HepG2 (cell line): ENCODE data around the gene CFAP61. TPM values are rescaled to one million over a fixed set of nuclear protein-coding genes. Genes with fewer than 3 reads are reported as not detected.

Experiments
- ATRX ChIP-seq: sonication (generic); formaldehyde crosslinking; IDR thresholded peaks from 2 replicates; pipeline ENCODE4 v1.4.0; 2020; ENCODE audit warnings: missing genetic modification reagents, borderline replicate concordance
- EED ChIP-seq: sonication (generic); formaldehyde crosslinking; IDR thresholded peaks from 2 replicates; pipeline ENCODE4 v1.5.0; 2020; ENCODE audit warnings: mild to moderate bottlenecking, missing genetic modification reagents
- ELF1 ChIP-seq: sonication (generic); formaldehyde crosslinking; IDR thresholded peaks from 2 replicates; pipeline ENCODE4 v1.4.0; 2020; ENCODE audit warnings: missing genetic modification reagents
- GMEB2 ChIP-seq: IDR thresholded peaks from 2 replicates; pipeline ENCODE4 v1.6.1; 2016; ENCODE audit warnings: missing biosample characterization, missing genetic modification reagents, low read depth
- POLR2G ChIP-seq: fragments of 200-400 bp; formaldehyde crosslinking; IDR thresholded peaks from 2 replicates; pipeline ENCODE4 v1.6.1; 2018; ENCODE audit warnings: mild to moderate bottlenecking, low read depth, low read length, moderate library complexity
- RCOR2 ChIP-seq: IDR thresholded peaks from 2 replicates; pipeline ENCODE4 v1.6.1; 2016; ENCODE audit warnings: missing biosample characterization, missing genetic modification reagents
- ZBTB38 ChIP-seq: sonication (generic); formaldehyde crosslinking; IDR thresholded peaks from 2 replicates; pipeline ENCODE4 v1.5.1; 2020; ENCODE audit warnings: mild to moderate bottlenecking, missing genetic modification reagents
- ZNF232 ChIP-seq: sonication (generic); formaldehyde crosslinking; IDR thresholded peaks from 2 replicates; pipeline ENCODE4 v1.4.0; 2020; ENCODE audit warnings: missing genetic modification reagents, borderline replicate concordance
- ZNF407 ChIP-seq: sonication (generic); formaldehyde crosslinking; IDR thresholded peaks from one replicate; pipeline ENCODE4 v1.5.1; 2020; ENCODE audit warnings: mild to moderate bottlenecking, missing genetic modification reagents; ENCODE audit errors: not compliant biosample characterization
- ZNF644 ChIP-seq: IDR thresholded peaks from 2 replicates; pipeline ENCODE4 v1.6.1; 2016; ENCODE audit warnings: low read depth
- polyA plus RNA-seq, 8 experiments: library from polyadenylated mRNA; depleted of rRNA in 3 of 8; stranded (reverse) in 7 of 8; unstranded in 1 of 8; fragments of >200 nt; fragmentation: Illumina TruSeq in 4 of 8; extraction: Trizol in 4 of 8; gene quantifications; 2 replicates each; pipeline versions ENCODE4 v1.2.1 to v1.2.3, GENCODE V29; 2011 to 2016; ENCODE audit warnings: low read depth in 4 of 8, missing spikeins in 1 of 8, mixed read lengths in 1 of 8; ENCODE audit not compliant: insufficient read depth in 1 of 8
- total RNA-seq, 5 experiments: library from RNA; depleted of rRNA; stranded (reverse); fragments of >200 nt; fragmentation: Illumina TruSeq; extraction: Trizol; gene quantifications; 2 replicates each; pipeline ENCODE4 v1.2.3, GENCODE V29; 2016; ENCODE audit warnings: low read depth in 1 of 5
- TF ChIP-seq, protein P1 (sequence below): sonication (generic); formaldehyde crosslinking; IDR thresholded peaks from 2 replicates; pipeline ENCODE4 v1.4.0; 2020; ENCODE audit warnings: low read depth, mild to moderate bottlenecking, missing genetic modification reagents
- TF ChIP-seq, protein P2 (sequence below): sonication (generic); formaldehyde crosslinking; IDR thresholded peaks from 2 replicates; pipeline ENCODE4 v1.9.0; 2022; ENCODE audit warnings: missing genetic modification reagents, mild to moderate bottlenecking, borderline replicate concordance
- TF ChIP-seq, protein P3 (sequence below): sonication (generic); formaldehyde crosslinking; IDR thresholded peaks from 2 replicates; pipeline ENCODE4 v1.4.0; 2020; ENCODE audit warnings: missing genetic modification reagents

Gene CFAP61
- total and polyA plus RNA-seq, 2 of the 13 experiments (the other 11 are each of a cell fraction or from before 2014, with no cell fraction given): 0.27 TPM; not detected in 1

DNA sequence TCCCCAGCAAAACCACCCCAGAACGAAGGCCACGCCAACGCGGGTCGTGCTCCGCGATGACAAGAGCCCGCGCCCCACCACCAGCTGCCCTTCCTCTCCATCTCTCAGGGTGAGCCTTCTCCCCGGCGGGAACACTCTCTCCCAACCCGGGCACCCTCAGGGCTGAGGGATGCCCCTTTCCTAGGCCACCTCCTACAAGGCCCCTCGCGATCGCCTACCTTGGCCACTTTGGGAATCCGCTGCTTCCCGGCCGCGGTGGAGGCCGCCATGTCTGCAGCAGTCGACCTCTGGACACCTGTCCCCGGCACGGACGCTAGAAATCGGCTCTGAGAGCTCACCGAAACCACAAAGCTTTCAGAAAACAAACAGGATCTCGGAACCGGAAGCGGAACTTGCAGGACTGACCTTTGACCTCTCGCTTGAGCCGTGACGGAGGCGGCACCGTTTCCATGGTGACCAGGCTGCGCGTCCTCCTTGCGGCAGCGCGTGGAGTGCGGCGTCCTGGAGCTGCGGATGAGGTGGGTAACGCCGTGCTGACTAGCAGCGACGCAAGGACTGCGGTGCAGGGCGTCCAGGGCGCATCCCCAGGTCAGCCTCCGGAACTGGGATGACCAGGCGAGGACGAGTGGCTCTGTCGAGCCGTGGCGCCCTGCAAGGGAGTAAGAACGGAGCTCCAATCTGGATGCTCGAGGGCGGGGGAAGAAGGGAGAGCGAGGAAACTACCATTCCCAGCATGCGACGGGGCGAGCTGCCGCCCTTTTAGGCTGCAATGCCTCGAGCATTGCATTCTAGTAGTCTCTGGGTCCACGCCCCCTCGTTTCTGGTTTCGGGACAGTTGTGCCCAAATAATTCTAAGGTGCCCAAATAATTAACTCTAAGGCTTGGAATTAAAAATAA, at the start of gene CFAP61, which contains the start of gene CRNKL1 (continued):
- TF ChIP-seq, protein P1, sequence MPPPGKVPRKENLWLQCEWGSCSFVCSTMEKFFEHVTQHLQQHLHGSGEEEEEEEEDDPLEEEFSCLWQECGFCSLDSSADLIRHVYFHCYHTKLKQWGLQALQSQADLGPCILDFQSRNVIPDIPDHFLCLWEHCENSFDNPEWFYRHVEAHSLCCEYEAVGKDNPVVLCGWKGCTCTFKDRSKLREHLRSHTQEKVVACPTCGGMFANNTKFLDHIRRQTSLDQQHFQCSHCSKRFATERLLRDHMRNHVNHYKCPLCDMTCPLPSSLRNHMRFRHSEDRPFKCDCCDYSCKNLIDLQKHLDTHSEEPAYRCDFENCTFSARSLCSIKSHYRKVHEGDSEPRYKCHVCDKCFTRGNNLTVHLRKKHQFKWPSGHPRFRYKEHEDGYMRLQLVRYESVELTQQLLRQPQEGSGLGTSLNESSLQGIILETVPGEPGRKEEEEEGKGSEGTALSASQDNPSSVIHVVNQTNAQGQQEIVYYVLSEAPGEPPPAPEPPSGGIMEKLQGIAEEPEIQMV (CRISPR knock-in tag): peak; percentile 96
- TF ChIP-seq, protein P2, sequence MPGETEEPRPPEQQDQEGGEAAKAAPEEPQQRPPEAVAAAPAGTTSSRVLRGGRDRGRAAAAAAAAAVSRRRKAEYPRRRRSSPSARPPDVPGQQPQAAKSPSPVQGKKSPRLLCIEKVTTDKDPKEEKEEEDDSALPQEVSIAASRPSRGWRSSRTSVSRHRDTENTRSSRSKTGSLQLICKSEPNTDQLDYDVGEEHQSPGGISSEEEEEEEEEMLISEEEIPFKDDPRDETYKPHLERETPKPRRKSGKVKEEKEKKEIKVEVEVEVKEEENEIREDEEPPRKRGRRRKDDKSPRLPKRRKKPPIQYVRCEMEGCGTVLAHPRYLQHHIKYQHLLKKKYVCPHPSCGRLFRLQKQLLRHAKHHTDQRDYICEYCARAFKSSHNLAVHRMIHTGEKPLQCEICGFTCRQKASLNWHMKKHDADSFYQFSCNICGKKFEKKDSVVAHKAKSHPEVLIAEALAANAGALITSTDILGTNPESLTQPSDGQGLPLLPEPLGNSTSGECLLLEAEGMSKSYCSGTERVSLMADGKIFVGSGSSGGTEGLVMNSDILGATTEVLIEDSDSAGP: peak; percentile 97
- TF ChIP-seq POLR2G (peak; percentile 98), EED (CRISPR knock-in tag) (peak; percentile 88), ZNF644 (CRISPR knock-in tag) (no peak; the same call in 1 of the 2 replicates), ELF1 (CRISPR knock-in tag) (peak; percentile 97), ATRX (CRISPR knock-in tag) (no peak), ZNF232 (CRISPR knock-in tag) (peak; percentile 97), ZNF407 (CRISPR knock-in tag) (peak; percentile 91), ZBTB38 (CRISPR knock-in tag) (peak; percentile 95), GMEB2 (CRISPR knock-in tag) (peak; percentile 89), RCOR2 (CRISPR knock-in tag) (no peak)
- TF ChIP-seq, protein P3, sequence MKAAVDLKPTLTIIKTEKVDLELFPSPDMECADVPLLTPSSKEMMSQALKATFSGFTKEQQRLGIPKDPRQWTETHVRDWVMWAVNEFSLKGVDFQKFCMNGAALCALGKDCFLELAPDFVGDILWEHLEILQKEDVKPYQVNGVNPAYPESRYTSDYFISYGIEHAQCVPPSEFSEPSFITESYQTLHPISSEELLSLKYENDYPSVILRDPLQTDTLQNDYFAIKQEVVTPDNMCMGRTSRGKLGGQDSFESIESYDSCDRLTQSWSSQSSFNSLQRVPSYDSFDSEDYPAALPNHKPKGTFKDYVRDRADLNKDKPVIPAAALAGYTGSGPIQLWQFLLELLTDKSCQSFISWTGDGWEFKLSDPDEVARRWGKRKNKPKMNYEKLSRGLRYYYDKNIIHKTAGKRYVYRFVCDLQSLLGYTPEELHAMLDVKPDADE (CRISPR knock-in tag): peak; percentile 92
